Body of pancreas (tissue), 4 donors: ENCODE results near the gene AP1S1. TPM values are rescaled to one million over a fixed set of nuclear protein-coding genes. Genes with fewer than 3 reads are reported as not detected.
"Not testable (repeated sequence)": the region's sequence is repeated elsewhere in the genome, so short reads cannot be mapped to it uniquely, and the experiment has no call there.

Experiments used
- ATAC-seq: fragments of 150-250 bp; one replicate; pipeline ENCODE4 v1.9.1; 2016
- DNase-seq, 4 donors: peaks; one replicate each; pipeline ENCODE4 v3.0.0-alpha.2; 2019
- H3K27ac ChIP-seq, 4 donors: fragments of 200-600 bp; sonication (generic); 1 replicate in 3 of 4; 2 replicates in 1 of 4; pipeline versions ENCODE4 v1.5.1 to v1.6.1; 2016 to 2019; ENCODE audit warnings: mild to moderate bottlenecking in 1 of 4, mixed read lengths in 1 of 4, moderate library complexity in 1 of 4
- H3K27me3 ChIP-seq, 2 donors: fragments of 200-600 bp; sonication (generic); one replicate each; pipeline ENCODE4 v1.6.0; 2016; ENCODE audit warnings: mild to moderate bottlenecking in 1 of 2
- H3K36me3 ChIP-seq, 2 donors: fragments of 200-600 bp; sonication (generic); replicated peaks in 1 of 2; 2 replicates each; pipeline ENCODE4 v1.5.1; 2016; ENCODE audit warnings: low read depth in 2 of 2; ENCODE audit not compliant: insufficient read depth in 1 of 2
- H3K4me1 ChIP-seq: fragments of 200-600 bp; sonication (generic); one replicate; pipeline ENCODE4 v1.6.0; 2016
- H3K4me3 ChIP-seq, 2 donors: fragments of 200-600 bp; sonication (generic); 1 replicate in 1 of 2; 2 replicates in 1 of 2; pipeline ENCODE4 v1.5.1; 2016 to 2019
- H3K9me3 ChIP-seq, 3 donors: fragments of 200-600 bp; sonication (generic); 1 replicate in 2 of 3; 2 replicates in 1 of 3; pipeline ENCODE4 v1.5.1; 2016
- POLR2A ChIP-seq, 3 donors: fragments of 450-650 bp; IDR thresholded peaks; one replicate each; pipeline ENCODE4 v1.6.1; 2016; ENCODE audit warnings: antibody characterized with exemption in 3 of 3, mild to moderate bottlenecking in 2 of 3
- WGBS, 2 donors: methylation state at CpG; one replicate each; pipeline ENCODE4 v1.1.5; 2017; 5-methylcytosine and 5-hydroxymethylcytosine counted together
- intact Hi-C: fragments of 100-400 bp; cut with DNase I; formaldehyde crosslinking; loops from one replicate; pipeline ENCODE4 v1.15.1; 2023
- total RNA-seq, 2 donors: library from RNA; depleted of rRNA; stranded (reverse); fragments of >200 nt; gene quantifications; one replicate each; pipeline ENCODE4 v1.1.0, GENCODE V29; 2016
- TF ChIP-seq, protein P1 (sequence below), 7 experiments: fragments of 450-650 bp in 4 of 7; fragments of 200-600 bp in 3 of 7; sonication (generic) in 3 of 7; IDR thresholded peaks; one replicate each; pipeline ENCODE4 v1.5.1; 2016 to 2019; ENCODE audit warnings: antibody characterized with exemption in 7 of 7

AP1S1 gene
- total RNA-seq = 10 to 100 TPM; 12.2 to 23.6 TPM

DNA sequence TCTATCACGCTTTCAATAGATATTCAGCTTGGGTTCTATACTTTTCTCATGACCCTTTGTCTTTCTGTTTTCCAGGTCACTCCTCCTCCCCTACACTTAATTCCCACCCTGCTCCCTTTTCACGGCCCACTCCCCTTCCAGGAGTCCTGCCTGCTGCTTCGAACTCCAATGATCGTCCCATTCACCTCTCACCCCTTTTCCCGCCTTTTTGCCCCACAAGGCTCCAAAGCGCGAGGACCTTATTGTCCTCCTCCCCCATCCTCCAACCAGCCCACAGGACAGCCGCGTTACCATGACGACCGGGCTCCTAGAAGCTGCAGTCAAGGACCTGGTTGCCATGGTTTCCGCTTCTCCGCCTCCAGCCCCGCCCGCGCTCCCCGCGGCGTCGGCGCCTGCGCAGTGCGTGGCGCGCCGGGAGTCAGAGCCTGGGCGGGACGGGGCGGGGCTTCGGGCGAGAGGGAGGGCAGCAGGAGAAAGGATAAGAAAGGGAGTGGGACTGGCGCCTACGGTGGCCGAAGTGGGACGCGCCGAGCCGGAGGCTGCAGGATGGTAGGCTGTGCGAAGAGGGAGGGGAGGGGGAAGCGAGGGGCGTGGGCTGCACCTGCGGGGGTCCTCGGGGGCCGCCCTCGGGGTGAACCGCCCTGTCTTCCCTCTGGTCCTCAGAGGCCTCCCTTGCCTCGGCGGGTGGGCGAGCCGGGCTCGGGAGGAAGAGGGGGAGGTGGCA lies at the start of gene AP1S1:
AP1S1 (plus strand) TSS at position 508 of the 724 bp plus-strand sequence; CDS start at position 547, 39 bp downstream.
- TF ChIP-seq, protein P1, sequence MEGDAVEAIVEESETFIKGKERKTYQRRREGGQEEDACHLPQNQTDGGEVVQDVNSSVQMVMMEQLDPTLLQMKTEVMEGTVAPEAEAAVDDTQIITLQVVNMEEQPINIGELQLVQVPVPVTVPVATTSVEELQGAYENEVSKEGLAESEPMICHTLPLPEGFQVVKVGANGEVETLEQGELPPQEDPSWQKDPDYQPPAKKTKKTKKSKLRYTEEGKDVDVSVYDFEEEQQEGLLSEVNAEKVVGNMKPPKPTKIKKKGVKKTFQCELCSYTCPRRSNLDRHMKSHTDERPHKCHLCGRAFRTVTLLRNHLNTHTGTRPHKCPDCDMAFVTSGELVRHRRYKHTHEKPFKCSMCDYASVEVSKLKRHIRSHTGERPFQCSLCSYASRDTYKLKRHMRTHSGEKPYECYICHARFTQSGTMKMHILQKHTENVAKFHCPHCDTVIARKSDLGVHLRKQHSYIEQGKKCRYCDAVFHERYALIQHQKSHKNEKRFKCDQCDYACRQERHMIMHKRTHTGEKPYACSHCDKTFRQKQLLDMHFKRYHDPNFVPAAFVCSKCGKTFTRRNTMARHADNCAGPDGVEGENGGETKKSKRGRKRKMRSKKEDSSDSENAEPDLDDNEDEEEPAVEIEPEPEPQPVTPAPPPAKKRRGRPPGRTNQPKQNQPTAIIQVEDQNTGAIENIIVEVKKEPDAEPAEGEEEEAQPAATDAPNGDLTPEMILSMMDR (IDR thresholded peaks at IDR 0.05) = no peak
- peak in 2 of 3 donors; percentile 14 to 23 for TF ChIP-seq POLR2A (IDR thresholded peaks at IDR 0.05)
- peak within 1 kb of the TSS in 1 of 4 donors; percentile 32 for H3K27ac ChIP-seq
- intact Hi-C loops = no loop called here

DNA sequence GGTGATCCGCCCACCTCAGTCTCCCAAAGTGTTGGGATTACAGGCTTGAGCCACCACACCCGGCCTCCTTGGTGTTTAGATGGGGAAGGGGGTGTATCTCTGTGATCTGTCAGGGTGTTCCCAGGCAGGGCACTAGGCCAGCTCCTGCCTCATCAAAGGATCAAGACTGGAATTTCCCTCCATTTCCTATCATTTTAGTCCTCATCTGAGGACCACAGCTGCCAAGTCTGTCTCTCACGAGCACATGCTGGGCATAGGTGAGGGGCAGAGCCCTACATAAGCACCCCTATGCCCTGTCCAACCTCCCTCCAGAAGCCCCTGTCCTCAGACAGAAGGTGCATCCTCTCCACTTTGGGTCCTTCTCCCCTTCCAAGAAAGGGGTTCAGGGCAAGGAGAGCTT lies 49.5 kb upstream of the AP1S1 start:
- Histone ChIP-seq H3K27ac (no peak overlapping the region), H3K27me3 (no peaks in the 10 kb centered on the region), H3K36me3 (no peaks in the 10 kb centered on the region), H3K4me3 (no peak overlapping the region), H3K9me3 (no peaks in the 10 kb centered on the region), H3K4me1 (peaks cover 7% of the 10 kb centered on the region)
- TF ChIP-seq POLR2A (IDR thresholded peaks at IDR 0.05) = no peak
- TF ChIP-seq, protein P1 (IDR thresholded peaks at IDR 0.05) = no peak
- intact Hi-C loops = no loop called here
- DNase-seq (no peak), ATAC-seq (no peak)
- 64 to 68% methylated on average over 3 of the region's 3 CpGs for WGBS, 2 donors

More for the DNA sequence above, at the start of gene AP1S1:
- no peaks in the 10 kb centered on the region for H3K9me3 ChIP-seq
- H3K4me3 ChIP-seq = peak within 1 kb of the TSS; percentile 56 to 86
- no peaks in the 10 kb centered on the region for H3K27me3 ChIP-seq
- ATAC-seq (peak; percentile 99), DNase-seq (peak; percentile 96 to 98 (median 97))
- peaks cover 15% of the 10 kb centered on the region for H3K4me1 ChIP-seq
- WGBS, 2 donors = 3 to 7% methylated on average over 28 to 48 of the region's 51 CpGs
- H3K36me3 ChIP-seq = no peaks in the 10 kb centered on the region

DNA sequence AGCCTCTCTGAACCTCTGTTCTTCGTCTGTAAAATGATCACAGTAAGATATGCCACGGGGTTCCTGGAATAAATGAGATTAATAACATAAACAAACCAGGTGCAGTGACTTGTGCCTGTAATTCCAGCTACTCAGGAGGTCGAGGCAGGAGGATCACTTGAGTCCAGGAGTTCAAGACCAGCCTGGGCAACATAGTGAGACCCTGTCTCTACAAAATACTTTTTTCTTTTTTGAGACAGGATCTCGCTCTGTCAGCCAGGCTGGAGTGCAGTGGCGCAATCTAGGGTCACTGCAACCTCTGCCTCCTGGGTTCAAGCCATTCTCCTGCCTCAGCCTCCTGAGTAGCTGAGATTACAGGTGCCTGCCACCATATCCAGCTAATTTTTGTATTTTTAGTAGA lies 49.0 kb upstream of the AP1S1 start:
- H3K4me3 ChIP-seq, DNase-seq, H3K27me3 ChIP-seq, ATAC-seq, H3K27ac ChIP-seq, intact Hi-C loops, H3K36me3 ChIP-seq, H3K4me1 ChIP-seq, H3K9me3 ChIP-seq: not testable (repeated sequence)
- WGBS, 2 donors = 65 to 67% methylated on average over 5 of the region's 5 CpGs

DNA sequence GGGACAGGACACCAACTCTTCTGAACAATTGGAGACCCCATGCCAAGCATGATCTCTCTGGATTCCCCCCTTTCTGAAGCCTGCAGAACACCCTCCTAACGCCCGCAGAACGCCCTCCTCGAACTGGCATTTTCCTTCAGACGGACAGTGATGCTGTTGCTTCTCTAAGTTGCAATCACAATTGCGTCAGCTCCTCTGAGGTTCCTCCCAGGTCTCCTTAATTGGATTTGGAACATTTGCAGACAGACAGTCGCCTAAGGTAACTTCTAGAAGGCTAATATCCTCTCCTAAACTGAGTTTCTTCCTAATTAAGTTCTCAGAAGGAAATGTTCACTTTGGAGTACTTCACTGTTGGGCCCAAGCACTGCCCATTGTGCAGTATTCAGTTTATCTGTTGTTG lies 47.9 kb upstream of the AP1S1 start:
- DNase-seq (no peak), ATAC-seq (no peak)
- 75 to 77% methylated on average over 7 of the region's 7 CpGs for WGBS, 2 donors
- Histone ChIP-seq H3K9me3 (no peaks in the 10 kb centered on the region), H3K27me3 (no peaks in the 10 kb centered on the region), H3K4me3 (no peak overlapping the region), H3K36me3 (no peaks in the 10 kb centered on the region), H3K4me1 (no peaks in the 10 kb centered on the region), H3K27ac (no peak overlapping the region)
- intact Hi-C loops = no loop called here
- TF ChIP-seq POLR2A (IDR thresholded peaks at IDR 0.05) = no peak
- TF ChIP-seq, protein P1 (IDR thresholded peaks at IDR 0.05) = no peak

DNA sequence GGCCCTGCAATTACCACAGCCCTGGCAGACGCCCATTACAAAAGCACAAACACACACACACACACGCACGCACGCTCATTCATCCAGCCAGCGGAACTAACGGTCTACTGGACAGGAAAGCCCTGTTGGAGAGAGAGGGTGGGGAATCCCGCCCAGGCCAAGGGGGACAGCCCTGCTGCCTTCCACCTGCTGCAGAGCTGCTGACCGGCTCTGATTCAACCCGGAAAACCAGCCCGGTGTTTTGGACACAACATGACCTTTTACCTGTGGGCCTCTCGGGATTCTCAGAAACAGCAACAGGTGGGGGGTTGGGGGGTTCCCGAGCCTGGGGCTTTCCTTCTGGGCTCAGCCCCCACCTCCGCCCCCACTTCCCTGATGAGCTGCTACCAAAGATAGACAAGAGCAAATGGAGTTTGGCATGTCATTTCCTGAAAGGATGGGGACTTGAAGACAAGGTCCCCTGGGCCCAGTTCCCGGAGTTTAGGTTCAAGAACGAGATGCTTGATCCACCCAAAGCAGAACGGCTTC lies 45.9 kb upstream of the AP1S1 start:
- ATAC-seq (peak; percentile 40), DNase-seq (peak in 2 of 4 donors; percentile 24 to 55)
- H3K4me1 ChIP-seq = no peaks in the 10 kb centered on the region
- peak overlapping the region in 1 of 4 donors; percentile 23 for H3K27ac ChIP-seq
- intact Hi-C loops = no loop called here
- no peak overlapping the region for H3K4me3 ChIP-seq
- H3K27me3 ChIP-seq = no peaks in the 10 kb centered on the region
- H3K36me3 ChIP-seq = no peaks in the 10 kb centered on the region
- TF ChIP-seq, protein P1 (IDR thresholded peaks at IDR 0.05) = no peak
- no peaks in the 10 kb centered on the region for H3K9me3 ChIP-seq
- 47 to 56% methylated on average over 14 to 16 of the region's 16 CpGs for WGBS, 2 donors
